H9 (cell line): ENCODE measurements around the gene BIRC7. TPM values are rescaled to one million over a fixed set of nuclear protein-coding genes. Genes with fewer than 3 reads are reported as not detected.

Experiments
- DNase-seq: peaks from one replicate; pipeline ENCODE4 v3.0.0-alpha.2; 2017
- H2AFZ ChIP-seq: one replicate; pipeline ENCODE4 v1.6.1; 2013; ENCODE audit warnings: mild to moderate bottlenecking, low read length, control low read depth, moderate library complexity
- H2AK5ac ChIP-seq: 2 replicates; pipeline ENCODE4 v1.6.1; 2013; ENCODE audit warnings: low read length, control low read depth, mixed read lengths; ENCODE audit not compliant: insufficient read length
- H2BK120ac ChIP-seq: one replicate; pipeline ENCODE4 v1.6.1; 2013; ENCODE audit warnings: low read depth, mild to moderate bottlenecking, low read length, control low read depth, inconsistent platforms; ENCODE audit not compliant: poor library complexity, severe bottlenecking
- H2BK12ac ChIP-seq: 2 replicates; pipeline ENCODE4 v1.6.1; 2013; ENCODE audit warnings: low read length, control low read depth, mixed read lengths, low read depth; ENCODE audit not compliant: insufficient read length
- H2BK15ac ChIP-seq: 2 replicates; pipeline ENCODE4 v1.6.1; 2013; ENCODE audit warnings: low read depth, low read length, control low read depth
- H2BK20ac ChIP-seq: one replicate; pipeline ENCODE4 v1.6.1; 2013; ENCODE audit warnings: low read depth, mild to moderate bottlenecking, low read length, control low read depth, inconsistent platforms; ENCODE audit not compliant: poor library complexity, severe bottlenecking
- H2BK5ac ChIP-seq: 2 replicates; pipeline ENCODE4 v1.6.1; 2013; ENCODE audit warnings: low read length, control low read depth, mixed read lengths; ENCODE audit not compliant: insufficient read length
- H3K14ac ChIP-seq: 2 replicates; pipeline ENCODE4 v1.6.1; 2013; ENCODE audit warnings: low read length, control low read depth; ENCODE audit not compliant: insufficient read depth
- H3K18ac ChIP-seq: 2 replicates; pipeline ENCODE4 v1.6.1; 2013; ENCODE audit warnings: low read depth, mild to moderate bottlenecking, mixed read lengths, low read length, control low read depth; ENCODE audit not compliant: insufficient read length
- H3K23ac ChIP-seq: 2 replicates; pipeline ENCODE4 v1.6.1; 2013; ENCODE audit warnings: low read length, control low read depth, mixed read lengths, low read depth; ENCODE audit not compliant: insufficient read length
- H3K23me2 ChIP-seq: 2 replicates; pipeline ENCODE4 v1.6.1; 2013; ENCODE audit warnings: low read depth, mild to moderate bottlenecking, mixed read lengths, low read length, control low read depth; ENCODE audit not compliant: insufficient read length, poor library complexity, severe bottlenecking
- H3K27ac ChIP-seq: 2 replicates; pipeline ENCODE4 v1.5.1; 2013; ENCODE audit warnings: low read length, control low read depth, mixed read lengths, low read depth; ENCODE audit not compliant: insufficient read length
- H3K27me3 ChIP-seq: 2 replicates; pipeline ENCODE4 v1.6.1; 2013; ENCODE audit warnings: low read length, control low read depth, inconsistent platforms; ENCODE audit not compliant: insufficient read depth
- H3K4ac ChIP-seq: 2 replicates; pipeline ENCODE4 v1.6.1; 2013; ENCODE audit warnings: low read depth, mild to moderate bottlenecking, control low read depth, inconsistent platforms, low read length, moderate library complexity
- H3K4me1 ChIP-seq: 2 replicates; pipeline ENCODE4 v1.6.1; 2013; ENCODE audit warnings: low read length, control low read depth, inconsistent platforms; ENCODE audit not compliant: insufficient read depth
- H3K4me2 ChIP-seq: 2 replicates; pipeline ENCODE4 v1.6.1; 2013; ENCODE audit warnings: low read length, control low read depth, mixed read lengths; ENCODE audit not compliant: insufficient read length, insufficient read depth
- H3K56ac ChIP-seq: 2 replicates; pipeline ENCODE4 v1.6.1; 2013; ENCODE audit warnings: low read depth, mild to moderate bottlenecking, mixed read lengths, low read length, control low read depth; ENCODE audit not compliant: insufficient read length
- H3K79me1 ChIP-seq: 2 replicates; pipeline ENCODE4 v1.6.1; 2013; ENCODE audit warnings: low read depth, mild to moderate bottlenecking, moderate library complexity, low read length, control low read depth, inconsistent platforms; ENCODE audit not compliant: insufficient read depth, poor library complexity, severe bottlenecking
- H3K79me2 ChIP-seq: 2 replicates; pipeline ENCODE4 v1.6.1; 2013; ENCODE audit warnings: low read length, control low read depth, inconsistent platforms; ENCODE audit not compliant: insufficient read depth
- H3K9ac ChIP-seq: 2 replicates; pipeline ENCODE4 v1.6.1; 2013; ENCODE audit warnings: low read length, control low read depth, mixed read lengths; ENCODE audit not compliant: insufficient read length; ENCODE audit errors: extremely low read depth
- H3K9me3 ChIP-seq: one replicate; pipeline ENCODE4 v1.6.1; 2013; ENCODE audit warnings: low read depth, low read length, inconsistent platforms; ENCODE audit not compliant: control insufficient read depth
- H3T11ph ChIP-seq: one replicate; pipeline ENCODE4 v1.6.1; 2013; ENCODE audit warnings: mild to moderate bottlenecking, low read length, control low read depth, inconsistent platforms
- H4K20me1 ChIP-seq: one replicate; pipeline ENCODE4 v1.6.1; 2013; ENCODE audit not compliant: control insufficient read depth, insufficient read length, insufficient read depth
- H4K5ac ChIP-seq: 2 replicates; pipeline ENCODE4 v1.6.1; 2013; ENCODE audit warnings: low read depth, mild to moderate bottlenecking, mixed read lengths, low read length, control low read depth; ENCODE audit not compliant: insufficient read length
- H4K8ac ChIP-seq: replicated peaks from 2 replicates; pipeline ENCODE4 v1.6.1; 2013; ENCODE audit warnings: low read length, control low read depth, mixed read lengths, low read depth; ENCODE audit not compliant: insufficient read length
- H4K91ac ChIP-seq: 2 replicates; pipeline ENCODE4 v1.6.1; 2013; ENCODE audit warnings: low read depth, mild to moderate bottlenecking, moderate library complexity, mixed read lengths, low read length, control low read depth; ENCODE audit not compliant: insufficient read length
- H3K27ac Mint-ChIP-seq, 3 experiments: 2 replicates in 2 of 3; 3 replicates in 1 of 3; pipeline ENCODE4 v1.8.0; 2020 to 2021; ENCODE audit warnings: mixed read lengths in 3 of 3, mild to moderate bottlenecking in 1 of 3, moderate library complexity in 1 of 3
- H3K27me3 Mint-ChIP-seq: 2 replicates; pipeline ENCODE4 v1.8.0; 2021; ENCODE audit warnings: low read depth, mild to moderate bottlenecking, moderate library complexity, mixed read lengths
- H3K36me3 Mint-ChIP-seq, 3 experiments: 2 replicates in 2 of 3; 3 replicates in 1 of 3; pipeline ENCODE4 v1.8.0; 2020 to 2021; ENCODE audit warnings: low read depth in 3 of 3, mixed read lengths in 3 of 3; ENCODE audit not compliant: insufficient read depth in 1 of 3
- H3K4me1 Mint-ChIP-seq, 2 experiments: 2 replicates each; pipeline ENCODE4 v1.8.0; 2020; ENCODE audit warnings: mixed read lengths in 2 of 2
- H3K4me3 Mint-ChIP-seq, 2 experiments: 2 replicates in 1 of 2; 3 replicates in 1 of 2; pipeline ENCODE4 v1.8.0; 2020 to 2021; ENCODE audit warnings: mild to moderate bottlenecking in 2 of 2, mixed read lengths in 2 of 2, moderate library complexity in 1 of 2
- H3K9me3 Mint-ChIP-seq, 2 experiments: 2 replicates in 1 of 2; 3 replicates in 1 of 2; pipeline ENCODE4 v1.8.0; 2020; ENCODE audit warnings: mild to moderate bottlenecking in 2 of 2, mixed read lengths in 2 of 2, moderate library complexity in 1 of 2
- CTCF ChIP-seq: fragments of 200-600 bp; sonication (generic); conservative IDR thresholded peaks from 3 replicates; pipeline ENCODE4 v1.8.0; 2021; ENCODE audit warnings: antibody characterized with exemption, mild to moderate bottlenecking
- WGBS: extraction: QIAGEN DNeasy Blood & Tissue Kit; methylation state at CpG from one replicate; pipeline ENCODE4 v1.1.7; 2013; ENCODE audit warnings: missing lambda C conversion rate, low lambda C conversion rate, mixed read lengths; ENCODE audit not compliant: insufficient read length; ENCODE audit errors: extremely low coverage; 5-methylcytosine and 5-hydroxymethylcytosine counted together
- total RNA-seq: library from RNA; stranded (reverse); gene quantifications from 2 replicates; pipeline ENCODE4 v1.2.1, GENCODE V29; 2021

Gene BIRC7
- total RNA-seq, 1 experiment from 2014 or later: not detected

GRCh38 chr20:63205896-63206295 is 29.8 kb upstream of the BIRC7 start:
- peak overlapping the region in 2 of 3 experiments; percentile 7 to 28; a peak in 3 of 7 replicates for H3K27ac Mint-ChIP-seq
- no peaks in the 10 kb centered on the region for H3K4me1 ChIP-seq
- no peaks in the 10 kb centered on the region for H3K9me3 ChIP-seq
- H4K8ac ChIP-seq: no peak overlapping the region
- no peak overlapping the region for H2BK12ac ChIP-seq
- H3K27me3 ChIP-seq: no peaks in the 10 kb centered on the region
- H3K36me3 Mint-ChIP-seq: peaks cover 24 to 97% (median 92%) of the 10 kb centered on the region in 3 experiments; a peak in 6 of 7 replicates
- H3K4me1 Mint-ChIP-seq: no peaks in the 10 kb centered on the region
- H3K14ac ChIP-seq: no peak overlapping the region
- H3K9me3 Mint-ChIP-seq: no peaks in the 10 kb centered on the region
- no peaks in the 10 kb centered on the region for H3K23me2 ChIP-seq
- DNase-seq: no peak
- H2BK20ac ChIP-seq: no peak overlapping the region
- H4K91ac ChIP-seq: no peak overlapping the region
- H3K79me1 ChIP-seq: peaks cover 20% of the 10 kb centered on the region
- no peak for TF ChIP-seq CTCF
- H2BK5ac ChIP-seq: no peak overlapping the region
- H4K20me1 ChIP-seq: no peaks in the 10 kb centered on the region
- H3K56ac ChIP-seq: no peak overlapping the region
- H2BK15ac ChIP-seq: no peak overlapping the region
- H3K4ac ChIP-seq: no peak overlapping the region
- no peak overlapping the region for H3K9ac ChIP-seq
- no peak overlapping the region for H3K18ac ChIP-seq
- no peak overlapping the region for H2AK5ac ChIP-seq
- no peak overlapping the region for H2AFZ ChIP-seq
- no peak overlapping the region for H2BK120ac ChIP-seq
- no peak overlapping the region for H4K5ac ChIP-seq
- peaks cover 29% of the 10 kb centered on the region; the same call in 1 of the 2 replicates for H3K79me2 ChIP-seq
- no peak overlapping the region for H3K4me3 Mint-ChIP-seq
- H3K27me3 Mint-ChIP-seq: no peaks in the 10 kb centered on the region
- no peak overlapping the region for H3K23ac ChIP-seq
- no CpG with 5 or more reads among the region's 10 CpGs for WGBS
- H3T11ph ChIP-seq: no peak overlapping the region
- no peak overlapping the region for H3K27ac ChIP-seq
- no peak overlapping the region for H3K4me2 ChIP-seq
